ENCODE results near the gene CDH6.

CDH6 gene

DNA sequence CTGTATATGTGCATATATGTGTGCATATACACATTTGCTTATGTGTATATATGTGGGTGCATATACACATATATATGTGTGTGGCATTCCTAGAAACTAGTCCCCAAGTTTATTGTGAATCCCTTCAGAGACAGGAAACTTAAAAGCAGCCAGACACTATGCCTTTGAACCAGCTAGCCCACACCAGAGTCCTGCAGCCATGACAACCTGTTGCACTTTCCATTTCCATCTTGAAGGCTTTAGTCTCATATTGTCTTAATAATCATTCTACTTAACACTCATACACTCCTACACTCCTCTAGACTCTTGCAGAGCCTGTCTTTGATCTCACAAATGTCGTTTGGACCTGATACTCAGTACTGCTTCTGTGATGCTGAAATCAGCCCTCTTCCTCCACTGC is 34.8 kb upstream of the CDH6 start:
- no peaks in the 10 kb centered on the region for H3K79me2 ChIP-seq (ENCODE audit: insufficient read depth, low read length)
- H4K20me1 ChIP-seq (ENCODE audit: low read depth, low read length): no peaks in the 10 kb centered on the region
- no peaks in the 10 kb centered on the region for H3K27me3 ChIP-seq (ENCODE audit: low read length)
- H3K9me2 ChIP-seq (replicated peaks; ENCODE audit: insufficient read depth, low read length): no peaks in the 10 kb centered on the region
- H3K4me2 ChIP-seq (ENCODE audit: low read depth, low read length, poor library complexity, severe bottlenecking): no peak overlapping the region
- H3K9ac ChIP-seq (ENCODE audit: low read length): no peak overlapping the region
- no peak overlapping the region for H3K27ac ChIP-seq (ENCODE audit: low read depth, low read length)
- H3K9me3 ChIP-seq (ENCODE audit: insufficient read depth, low read length): no peaks in the 10 kb centered on the region
- H2AFZ ChIP-seq (ENCODE audit: low read depth, low read length, severe bottlenecking): no peak overlapping the region
- H3F3A ChIP-seq (ENCODE audit: insufficient read depth): no peaks in the 10 kb centered on the region
- no peak overlapping the region for H3K4me3 ChIP-seq (ENCODE audit: insufficient read depth, low read length, poor library complexity, severe bottlenecking)
- no peaks in the 10 kb centered on the region for H3K36me3 ChIP-seq (ENCODE audit: low read length)
- no peak for TF ChIP-seq EZH2phosphoT487 (conservative IDR thresholded peaks at IDR 0.05; ENCODE audit: low read length)
- TF ChIP-seq, protein P1, sequence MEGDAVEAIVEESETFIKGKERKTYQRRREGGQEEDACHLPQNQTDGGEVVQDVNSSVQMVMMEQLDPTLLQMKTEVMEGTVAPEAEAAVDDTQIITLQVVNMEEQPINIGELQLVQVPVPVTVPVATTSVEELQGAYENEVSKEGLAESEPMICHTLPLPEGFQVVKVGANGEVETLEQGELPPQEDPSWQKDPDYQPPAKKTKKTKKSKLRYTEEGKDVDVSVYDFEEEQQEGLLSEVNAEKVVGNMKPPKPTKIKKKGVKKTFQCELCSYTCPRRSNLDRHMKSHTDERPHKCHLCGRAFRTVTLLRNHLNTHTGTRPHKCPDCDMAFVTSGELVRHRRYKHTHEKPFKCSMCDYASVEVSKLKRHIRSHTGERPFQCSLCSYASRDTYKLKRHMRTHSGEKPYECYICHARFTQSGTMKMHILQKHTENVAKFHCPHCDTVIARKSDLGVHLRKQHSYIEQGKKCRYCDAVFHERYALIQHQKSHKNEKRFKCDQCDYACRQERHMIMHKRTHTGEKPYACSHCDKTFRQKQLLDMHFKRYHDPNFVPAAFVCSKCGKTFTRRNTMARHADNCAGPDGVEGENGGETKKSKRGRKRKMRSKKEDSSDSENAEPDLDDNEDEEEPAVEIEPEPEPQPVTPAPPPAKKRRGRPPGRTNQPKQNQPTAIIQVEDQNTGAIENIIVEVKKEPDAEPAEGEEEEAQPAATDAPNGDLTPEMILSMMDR (IDR thresholded peaks at IDR 0.05; ENCODE audit: insufficient read depth, low read length, poor library complexity, severe bottlenecking): no peak

DNA sequence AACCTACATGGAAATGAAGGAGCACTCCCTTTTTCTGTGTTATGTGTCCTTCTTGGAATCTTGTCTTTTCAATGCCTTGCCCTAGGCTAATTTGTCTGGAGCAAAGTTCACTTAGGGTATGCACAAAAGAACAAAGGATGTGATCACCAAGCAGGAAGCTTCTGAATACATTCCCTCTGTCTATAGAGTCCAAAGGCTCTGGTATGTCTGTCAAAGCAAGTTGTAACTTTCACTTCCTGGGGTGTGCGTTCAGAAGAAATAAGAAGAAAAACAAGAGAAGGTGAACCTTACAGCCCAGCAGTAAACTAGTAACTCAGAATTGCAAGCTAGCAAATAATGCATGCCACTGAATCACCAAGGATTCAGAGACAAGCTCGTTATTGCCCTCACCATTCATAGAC is 31.7 kb upstream of the CDH6 start:
- no peak overlapping the region for H3K9ac ChIP-seq (ENCODE audit: low read length)
- no peaks in the 10 kb centered on the region for H3K36me3 ChIP-seq (ENCODE audit: low read length)
- no peaks in the 10 kb centered on the region for H4K20me1 ChIP-seq (ENCODE audit: low read depth, low read length)
- H2AFZ ChIP-seq (ENCODE audit: low read depth, low read length, severe bottlenecking): no peak overlapping the region
- no peaks in the 10 kb centered on the region for H3K9me3 ChIP-seq (ENCODE audit: insufficient read depth, low read length)
- no peak overlapping the region for H3K4me3 ChIP-seq (ENCODE audit: insufficient read depth, low read length, poor library complexity, severe bottlenecking)
- no peak overlapping the region for H3K4me2 ChIP-seq (ENCODE audit: low read depth, low read length, poor library complexity, severe bottlenecking)
- no peaks in the 10 kb centered on the region for H3K27me3 ChIP-seq (ENCODE audit: low read length)
- no peak for TF ChIP-seq EZH2phosphoT487 (conservative IDR thresholded peaks at IDR 0.05; ENCODE audit: low read length)
- TF ChIP-seq, protein P1 (IDR thresholded peaks at IDR 0.05; ENCODE audit: insufficient read depth, low read length, poor library complexity, severe bottlenecking): no peak
- no peak overlapping the region for H3K27ac ChIP-seq (ENCODE audit: low read depth, low read length)
- no peaks in the 10 kb centered on the region for H3K79me2 ChIP-seq (ENCODE audit: insufficient read depth, low read length)
- no peaks in the 10 kb centered on the region for H3F3A ChIP-seq (ENCODE audit: insufficient read depth)
- no peaks in the 10 kb centered on the region for H3K9me2 ChIP-seq (replicated peaks; ENCODE audit: insufficient read depth, low read length)

DNA sequence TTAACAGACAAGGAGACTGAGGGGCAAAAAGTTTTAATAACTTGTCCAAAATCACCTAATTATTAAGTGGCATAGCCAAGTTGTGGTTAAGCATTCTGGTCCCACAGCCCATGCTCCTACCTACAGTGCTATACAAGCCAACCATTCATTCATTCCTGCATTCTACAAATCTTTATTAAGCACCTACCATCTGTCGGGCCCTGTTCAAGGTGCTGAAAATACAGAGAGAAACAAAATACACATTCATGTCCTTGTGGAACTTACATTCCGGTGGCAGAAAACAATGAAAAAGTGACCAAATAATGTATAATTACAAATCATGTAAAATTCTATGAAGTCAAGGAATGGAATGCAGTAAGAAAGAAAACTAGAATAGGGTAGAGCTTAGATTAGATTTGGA is 27.8 kb upstream of the CDH6 start:
- Histone ChIP-seq H3K4me2 (ENCODE audit: low read depth, low read length, poor library complexity, severe bottlenecking) (no peak overlapping the region), H3K9me2 (replicated peaks; ENCODE audit: insufficient read depth, low read length) (no peaks in the 10 kb centered on the region), H4K20me1 (ENCODE audit: low read depth, low read length) (no peaks in the 10 kb centered on the region), H3F3A (ENCODE audit: insufficient read depth) (no peaks in the 10 kb centered on the region), H3K9me3 (ENCODE audit: insufficient read depth, low read length) (no peaks in the 10 kb centered on the region), H3K36me3 (ENCODE audit: low read length) (no peaks in the 10 kb centered on the region), H3K4me3 (ENCODE audit: insufficient read depth, low read length, poor library complexity, severe bottlenecking) (no peak overlapping the region), H3K9ac (ENCODE audit: low read length) (no peak overlapping the region), H2AFZ (ENCODE audit: low read depth, low read length, severe bottlenecking) (no peak overlapping the region), H3K79me2 (ENCODE audit: insufficient read depth, low read length) (no peaks in the 10 kb centered on the region), H3K27ac (ENCODE audit: low read depth, low read length) (no peak overlapping the region), H3K27me3 (ENCODE audit: low read length) (no peaks in the 10 kb centered on the region)
- TF ChIP-seq, protein P1 (IDR thresholded peaks at IDR 0.05; ENCODE audit: insufficient read depth, low read length, poor library complexity, severe bottlenecking): no peak
- TF ChIP-seq EZH2phosphoT487 (conservative IDR thresholded peaks at IDR 0.05; ENCODE audit: low read length): no peak

All from SU-DHL-6 (cell line).